IPS-18a (cell line): ENCODE results near the gene GPRC5C.

Experiments used
- H3K27ac ChIP-seq: one replicate; pipeline ENCODE4 v1.5.1; 2013; ENCODE audit warnings: low read length
- H3K27me3 ChIP-seq: one replicate; pipeline ENCODE4 v1.6.1; 2013; ENCODE audit warnings: mild to moderate bottlenecking, low read length; ENCODE audit not compliant: control insufficient read depth, insufficient read depth
- H3K36me3 ChIP-seq: one replicate; pipeline ENCODE4 v1.6.1; 2013; ENCODE audit warnings: low read depth, low read length; ENCODE audit not compliant: control insufficient read depth
- H3K4me1 ChIP-seq: one replicate; pipeline ENCODE4 v1.6.1; 2013; ENCODE audit warnings: low read depth, low read length; ENCODE audit not compliant: control insufficient read depth
- H3K4me3 ChIP-seq: one replicate; pipeline ENCODE4 v1.5.1; 2013; ENCODE audit warnings: low read length
- H3K9ac ChIP-seq: one replicate; pipeline ENCODE4 v1.6.1; 2013; ENCODE audit warnings: mild to moderate bottlenecking, low read length, moderate library complexity
- H3K9me3 ChIP-seq: one replicate; pipeline ENCODE4 v1.6.1; 2013; ENCODE audit warnings: low read depth, low read length; ENCODE audit not compliant: control insufficient read depth

The GPRC5C gene

DNA sequence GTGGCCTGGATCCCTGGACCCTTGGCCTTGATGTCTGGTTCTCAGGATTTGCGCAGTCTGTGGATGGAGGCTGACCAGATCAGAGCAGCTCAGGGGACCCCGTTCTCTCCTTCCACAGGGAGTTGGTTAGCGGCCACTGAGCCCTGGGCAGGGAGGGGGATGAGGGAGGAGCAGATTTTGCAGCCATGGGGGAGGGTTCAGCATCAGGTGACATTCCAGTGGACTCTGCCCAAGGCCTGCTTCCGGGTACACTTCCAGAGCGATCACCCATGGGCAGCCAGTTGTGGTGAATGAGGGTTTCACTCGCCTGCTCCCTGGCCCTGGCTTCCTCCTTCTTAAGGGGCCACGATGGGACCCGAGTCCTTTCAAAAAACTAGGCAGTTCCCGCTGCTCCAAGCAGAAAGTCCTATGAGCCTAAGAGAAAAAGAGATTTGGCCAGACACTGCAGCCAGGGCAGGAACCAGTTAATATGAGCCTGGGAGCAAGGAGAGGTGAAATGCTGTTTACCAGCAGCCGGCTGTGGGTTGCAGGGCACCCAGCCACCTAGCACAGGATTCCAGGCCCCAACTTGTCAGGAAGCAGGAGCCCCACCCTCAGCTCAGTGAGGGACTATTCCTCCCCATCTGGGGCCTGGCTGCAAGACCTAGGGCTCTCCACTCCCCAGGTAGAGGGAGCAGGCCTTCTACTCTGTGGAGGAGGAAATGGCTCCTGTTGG is 4.7 kb upstream of the GPRC5C start:
- no peak overlapping the region for H3K27ac ChIP-seq
- peaks cover 23% of the 10 kb centered on the region for H3K4me1 ChIP-seq

GRCh38 chr17:74427763-74428153 is 4.1 kb upstream of the GPRC5C start:
- Histone ChIP-seq H3K9me3 (no peaks in the 10 kb centered on the region), H3K27ac (no peak overlapping the region), H3K4me1 (peaks cover 23% of the 10 kb centered on the region)

More for the DNA sequence above, 4.7 kb upstream of the GPRC5C start:
- peaks cover 24% of the 10 kb centered on the region for H3K27me3 ChIP-seq
- H3K9me3 ChIP-seq, result no peaks in the 10 kb centered on the region
- no peaks in the 10 kb centered on the region for H3K36me3 ChIP-seq
- no peak overlapping the region for H3K4me3 ChIP-seq
- no peak overlapping the region for H3K9ac ChIP-seq

DNA sequence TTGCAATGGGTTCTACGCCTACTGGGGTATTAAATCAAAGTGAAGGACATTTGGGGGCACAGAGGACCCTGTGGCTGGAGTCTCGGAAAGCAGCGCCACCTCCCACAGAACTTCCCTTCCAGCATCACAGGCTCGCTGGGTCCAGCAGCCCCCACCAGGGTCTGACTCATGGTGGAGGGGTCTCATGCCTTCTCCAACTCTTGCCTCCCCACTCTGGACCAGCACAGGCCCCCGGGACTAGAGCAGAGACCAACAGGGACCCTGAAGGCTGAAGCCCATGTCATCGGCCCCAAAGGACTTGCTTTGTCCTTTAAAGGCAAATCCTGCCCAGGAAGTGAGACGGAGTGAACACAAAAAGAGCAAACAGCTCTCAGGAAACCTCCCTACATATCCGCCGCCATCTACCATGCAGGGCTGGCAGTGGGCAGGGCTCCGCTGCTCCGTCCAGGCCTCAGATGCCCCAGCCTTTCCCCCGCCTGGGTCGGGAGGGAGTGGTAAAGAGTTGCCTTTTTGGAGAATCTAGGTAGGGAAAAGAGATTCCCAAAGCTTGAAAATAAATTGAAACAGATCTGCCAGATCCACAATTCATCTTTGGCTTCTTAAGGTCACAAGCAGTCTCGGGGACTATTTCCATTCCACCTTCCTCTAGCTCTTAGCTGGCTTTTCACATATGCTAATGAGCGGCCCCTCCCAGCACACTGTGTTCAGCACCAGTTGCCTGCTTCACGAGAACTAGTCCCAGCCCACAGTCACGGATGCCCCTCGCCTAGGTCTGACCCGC is 2.1 kb upstream of the GPRC5C start:
- Histone ChIP-seq H3K27me3 (peaks cover 36% of the 10 kb centered on the region), H3K9ac (peak overlapping the region; percentile 26), H3K9me3 (no peaks in the 10 kb centered on the region), H3K4me3 (peak overlapping the region; percentile 84), H3K36me3 (no peaks in the 10 kb centered on the region), H3K27ac (no peak overlapping the region), H3K4me1 (peaks cover 32% of the 10 kb centered on the region)

More at GRCh38 chr17:74427763-74428153, 4.1 kb upstream of the GPRC5C start:
- Histone ChIP-seq H3K9ac (no peak overlapping the region), H3K27me3 (peaks cover 27% of the 10 kb centered on the region), H3K36me3 (no peaks in the 10 kb centered on the region), H3K4me3 (no peak overlapping the region)

DNA sequence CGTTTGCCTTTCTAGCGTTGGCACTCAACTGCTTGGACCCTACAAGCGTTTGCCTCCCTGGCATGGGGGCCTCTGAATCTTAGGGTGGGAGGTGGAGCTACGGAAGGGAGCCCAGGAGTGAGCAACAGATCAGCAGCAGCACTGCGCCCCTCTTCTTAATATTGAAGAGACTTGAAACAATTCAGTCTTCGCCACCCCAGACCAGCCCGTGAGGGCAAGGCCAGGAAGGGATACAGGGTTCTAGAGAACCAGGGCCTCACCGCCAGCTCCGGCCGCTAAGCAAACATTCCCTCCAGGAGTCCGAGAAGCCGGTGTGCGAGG is 1.5 kb upstream of the GPRC5C start:
- Histone ChIP-seq H3K27me3 (peaks cover 36% of the 10 kb centered on the region), H3K9me3 (no peaks in the 10 kb centered on the region), H3K4me3 (peak overlapping the region; percentile 84), H3K27ac (no peak overlapping the region), H3K36me3 (no peaks in the 10 kb centered on the region), H3K4me1 (peaks cover 32% of the 10 kb centered on the region), H3K9ac (peak overlapping the region; percentile 26)

DNA sequence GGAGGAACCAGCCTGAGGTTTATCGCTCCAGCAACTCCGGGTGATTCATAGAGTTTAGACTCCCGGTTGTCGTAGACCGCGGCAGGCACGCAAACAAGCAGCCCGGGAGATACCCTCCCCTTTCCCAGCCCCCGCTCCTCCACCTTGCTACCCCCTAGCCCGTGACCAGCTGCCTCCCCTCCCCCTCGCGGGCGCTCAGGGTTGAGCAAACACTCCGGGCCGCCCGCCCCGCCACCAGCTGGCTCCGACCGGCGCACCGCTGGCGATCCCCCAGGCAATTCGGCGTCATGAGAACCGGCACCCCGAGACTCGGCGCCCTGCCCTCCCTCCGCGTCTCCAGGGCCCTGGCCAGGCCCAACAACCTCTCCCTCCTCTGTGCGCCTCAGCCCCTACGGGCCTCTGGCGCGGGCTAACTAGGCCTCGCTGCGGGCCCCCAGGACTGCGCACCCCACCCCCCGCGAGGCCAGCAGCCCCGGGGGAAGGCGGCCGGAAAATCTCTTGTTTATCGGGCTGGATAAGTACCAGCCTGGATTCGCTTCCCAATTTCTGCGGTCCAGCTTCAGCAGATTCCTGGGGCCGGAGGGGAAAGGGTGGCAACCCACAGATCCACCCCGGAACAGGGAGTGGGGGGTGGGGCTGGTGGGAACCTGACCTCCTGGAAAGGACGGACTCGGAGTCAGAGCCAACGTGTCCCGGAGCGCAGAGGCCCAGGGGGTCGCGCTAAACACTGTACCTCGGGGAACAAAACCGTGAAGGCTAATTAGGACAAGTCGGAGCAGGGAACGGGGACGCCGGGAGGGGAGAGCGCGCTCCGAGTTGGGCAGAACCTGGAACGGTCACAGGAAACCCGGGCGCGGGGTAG is 951 bp upstream of the GPRC5C start:
- H3K4me3 ChIP-seq, result peak overlapping the region; percentile 84
- peak overlapping the region; percentile 43 for H3K9ac ChIP-seq
- H3K27ac ChIP-seq, result no peak overlapping the region
- H3K36me3 ChIP-seq, result no peaks in the 10 kb centered on the region
- H3K9me3 ChIP-seq, result no peaks in the 10 kb centered on the region
- H3K27me3 ChIP-seq, result peaks cover 36% of the 10 kb centered on the region
- H3K4me1 ChIP-seq, result peaks cover 32% of the 10 kb centered on the region

DNA sequence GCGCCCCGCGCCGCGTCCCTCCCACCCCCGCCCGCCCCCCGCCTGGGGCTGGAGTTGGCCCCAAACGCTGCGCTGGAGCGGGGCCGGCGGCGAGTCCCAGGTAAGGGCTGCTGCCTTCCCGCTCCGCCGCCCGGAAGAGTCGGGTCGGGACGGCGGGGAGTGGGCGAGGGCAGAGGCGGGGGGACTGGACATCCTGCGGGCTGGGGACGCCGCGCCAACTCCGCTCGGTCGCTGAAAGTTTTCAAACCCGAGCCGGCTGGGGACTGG is 469 bp downstream of the GPRC5C start:
- no peaks in the 10 kb centered on the region for H3K36me3 ChIP-seq
- no peaks in the 10 kb centered on the region for H3K9me3 ChIP-seq
- peak overlapping the region; percentile 63 for H3K9ac ChIP-seq
- no peak overlapping the region for H3K27ac ChIP-seq
- peak overlapping the region; percentile 84 for H3K4me3 ChIP-seq
- peaks cover 36% of the 10 kb centered on the region for H3K27me3 ChIP-seq
- peaks cover 22% of the 10 kb centered on the region for H3K4me1 ChIP-seq

- Histone ChIP-seq H3K9ac (peak overlapping the region; percentile 63), H3K4me3 (peak overlapping the region; percentile 84), H3K9me3 (no peaks in the 10 kb centered on the region), H3K27ac (no peak overlapping the region), H3K27me3 (peaks cover 36% of the 10 kb centered on the region), H3K36me3 (no peaks in the 10 kb centered on the region), H3K4me1 (peaks cover 19% of the 10 kb centered on the region)
Measured at GRCh38 chr17:74432766-74433391, 991 bp downstream of the GPRC5C start.

DNA sequence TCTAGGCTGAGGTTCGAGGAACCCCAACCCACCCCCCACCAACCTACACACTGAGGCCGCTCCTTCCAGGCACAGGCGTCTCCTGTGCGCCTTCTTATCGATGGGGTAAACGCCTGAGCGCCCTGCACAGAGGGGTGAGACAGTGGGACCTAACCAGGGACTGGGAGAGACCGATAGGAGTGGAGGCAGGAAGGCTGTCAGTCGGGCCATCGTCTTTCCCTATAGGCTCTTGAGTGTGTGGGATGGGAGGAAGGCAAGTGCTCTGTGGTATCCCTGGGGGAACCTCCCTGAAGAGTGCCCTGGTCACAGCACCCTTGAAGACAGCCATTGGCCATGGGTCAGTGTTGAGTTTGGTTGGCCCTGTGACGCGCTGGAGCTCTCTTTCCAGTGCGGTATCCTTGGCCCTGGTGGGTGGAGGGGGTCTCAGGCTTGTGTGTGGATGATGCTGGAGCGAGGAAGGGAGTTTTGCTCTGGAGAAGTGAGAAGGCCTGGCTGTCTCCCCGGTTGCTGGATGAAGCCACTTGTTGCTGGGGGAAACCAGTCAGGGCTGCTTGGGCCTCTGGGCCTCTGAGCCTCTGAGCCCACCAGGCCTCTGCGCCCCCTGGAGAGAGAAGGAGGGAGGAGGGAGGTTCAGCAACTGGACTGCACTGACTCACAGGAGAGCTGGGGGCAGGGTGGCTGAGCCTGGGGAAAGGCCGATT is 1.7 kb downstream of the GPRC5C start:
- peaks cover 36% of the 10 kb centered on the region for H3K27me3 ChIP-seq
- H3K36me3 ChIP-seq, result no peaks in the 10 kb centered on the region
- no peak overlapping the region for H3K27ac ChIP-seq
- no peak overlapping the region for H3K9ac ChIP-seq
- H3K4me1 ChIP-seq, result peaks cover 19% of the 10 kb centered on the region
- peak overlapping the region; percentile 84 for H3K4me3 ChIP-seq
- H3K9me3 ChIP-seq, result no peaks in the 10 kb centered on the region

GRCh38 chr17:74435775-74436359 is 4.0 kb downstream of the GPRC5C start:
- Histone ChIP-seq H3K9ac (no peak overlapping the region), H3K27me3 (peaks cover 21% of the 10 kb centered on the region), H3K9me3 (no peaks in the 10 kb centered on the region), H3K4me1 (peaks cover 9% of the 10 kb centered on the region), H3K36me3 (peaks cover 11% of the 10 kb centered on the region), H3K27ac (no peak overlapping the region), H3K4me3 (no peak overlapping the region)

GRCh38 chr17:74437702-74438101 is 5.8 kb downstream of the GPRC5C start:
- Histone ChIP-seq H3K9ac (no peak overlapping the region), H3K4me3 (no peak overlapping the region), H3K36me3 (peaks cover 11% of the 10 kb centered on the region), H3K9me3 (no peaks in the 10 kb centered on the region), H3K4me1 (peaks cover 12% of the 10 kb centered on the region), H3K27me3 (peaks cover 9% of the 10 kb centered on the region), H3K27ac (no peak overlapping the region)
